Measurements from ENCODE around the gene ADRB1. TPM values are rescaled to one million over a fixed set of nuclear protein-coding genes. Genes with fewer than 3 reads are reported as not detected.

Gene ADRB1
- total RNA-seq, 4 donors from 2014 or later: 4.2 to 25.3 (median 12.3) TPM

DNA sequence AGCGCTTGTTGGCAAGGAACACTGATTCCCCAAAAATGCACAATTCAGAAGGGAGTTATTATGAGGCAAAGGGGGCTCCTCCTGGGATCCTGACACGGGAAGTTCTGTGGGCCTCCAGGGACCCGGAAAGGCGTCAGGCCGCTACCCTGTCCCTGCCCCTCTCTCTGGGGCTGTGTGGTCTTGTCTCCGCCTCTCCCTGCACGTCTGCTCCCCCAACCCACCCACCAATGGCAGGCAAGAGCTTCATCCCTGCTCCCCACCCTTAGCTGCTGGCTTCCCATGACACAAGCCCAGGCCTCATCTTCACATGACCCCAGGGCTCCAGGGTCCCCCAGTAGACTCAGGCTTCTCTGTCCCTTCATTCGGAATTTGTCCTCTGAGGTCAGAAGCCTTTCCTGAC, 31.0 kb upstream of the ADRB1 start:
- Histone ChIP-seq H3K27ac (replicated peaks in 1 of 4) (no peak overlapping the region), H3K4me3 (no peak overlapping the region), H3K36me3 (no peaks in the 10 kb centered on the region), H3K4me1 (no peaks in the 10 kb centered on the region), H3K27me3 (no peaks in the 10 kb centered on the region), H3K9me3 (no peaks in the 10 kb centered on the region)
- DNase-seq (ENCODE audit: extremely low spot score): peak; percentile 31
- TF ChIP-seq POLR2A (IDR thresholded peaks at IDR 0.05; ENCODE audit: low read depth): no peak
- TF ChIP-seq, protein P1, sequence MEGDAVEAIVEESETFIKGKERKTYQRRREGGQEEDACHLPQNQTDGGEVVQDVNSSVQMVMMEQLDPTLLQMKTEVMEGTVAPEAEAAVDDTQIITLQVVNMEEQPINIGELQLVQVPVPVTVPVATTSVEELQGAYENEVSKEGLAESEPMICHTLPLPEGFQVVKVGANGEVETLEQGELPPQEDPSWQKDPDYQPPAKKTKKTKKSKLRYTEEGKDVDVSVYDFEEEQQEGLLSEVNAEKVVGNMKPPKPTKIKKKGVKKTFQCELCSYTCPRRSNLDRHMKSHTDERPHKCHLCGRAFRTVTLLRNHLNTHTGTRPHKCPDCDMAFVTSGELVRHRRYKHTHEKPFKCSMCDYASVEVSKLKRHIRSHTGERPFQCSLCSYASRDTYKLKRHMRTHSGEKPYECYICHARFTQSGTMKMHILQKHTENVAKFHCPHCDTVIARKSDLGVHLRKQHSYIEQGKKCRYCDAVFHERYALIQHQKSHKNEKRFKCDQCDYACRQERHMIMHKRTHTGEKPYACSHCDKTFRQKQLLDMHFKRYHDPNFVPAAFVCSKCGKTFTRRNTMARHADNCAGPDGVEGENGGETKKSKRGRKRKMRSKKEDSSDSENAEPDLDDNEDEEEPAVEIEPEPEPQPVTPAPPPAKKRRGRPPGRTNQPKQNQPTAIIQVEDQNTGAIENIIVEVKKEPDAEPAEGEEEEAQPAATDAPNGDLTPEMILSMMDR (IDR thresholded peaks at IDR 0.05): no peak
- no peak for TF ChIP-seq EP300 (IDR thresholded peaks at IDR 0.05)
- no peak for TF ChIP-seq POLR2AphosphoS5 (IDR thresholded peaks at IDR 0.05)
- 88% methylated on average over 1 of the region's 8 CpGs for WGBS
- intact Hi-C loops (cut with DNase I): no loop called here

DNA sequence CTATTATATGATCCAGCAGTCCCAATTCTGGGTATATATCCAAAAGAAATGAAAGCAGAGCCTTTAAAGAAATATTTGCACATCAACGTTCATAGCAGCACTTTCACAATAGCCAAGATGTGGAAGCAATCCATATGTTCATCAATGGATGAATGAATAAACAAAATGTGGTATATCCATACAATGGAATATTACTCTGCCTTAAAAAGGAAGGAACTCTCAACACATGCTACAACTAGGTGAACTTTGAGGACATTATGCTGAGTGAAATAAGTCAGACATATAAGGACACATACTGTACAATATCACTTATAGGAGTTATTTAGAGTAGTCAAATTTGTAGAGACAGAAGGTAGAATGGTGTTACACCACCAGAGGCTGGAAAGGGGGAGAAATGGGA, 28.0 kb upstream of the ADRB1 start:
- H3K27ac ChIP-seq (replicated peaks in 1 of 4): no peak overlapping the region
- H3K9me3 ChIP-seq: no peaks in the 10 kb centered on the region
- no peaks in the 10 kb centered on the region for H3K36me3 ChIP-seq
- H3K4me3 ChIP-seq: no peak overlapping the region
- 0% methylated on average over 1 of the region's 1 CpG for WGBS
- TF ChIP-seq POLR2AphosphoS5 (IDR thresholded peaks at IDR 0.05) (no peak), EP300 (IDR thresholded peaks at IDR 0.05) (no peak), POLR2A (IDR thresholded peaks at IDR 0.05; ENCODE audit: low read depth) (no peak)
- TF ChIP-seq, protein P1 (IDR thresholded peaks at IDR 0.05): no peak
- peak; percentile 7 for DNase-seq (ENCODE audit: extremely low spot score)
- intact Hi-C loops (cut with DNase I): no loop called here
- H3K27me3 ChIP-seq: no peaks in the 10 kb centered on the region
- H3K4me1 ChIP-seq: no peaks in the 10 kb centered on the region

DNA sequence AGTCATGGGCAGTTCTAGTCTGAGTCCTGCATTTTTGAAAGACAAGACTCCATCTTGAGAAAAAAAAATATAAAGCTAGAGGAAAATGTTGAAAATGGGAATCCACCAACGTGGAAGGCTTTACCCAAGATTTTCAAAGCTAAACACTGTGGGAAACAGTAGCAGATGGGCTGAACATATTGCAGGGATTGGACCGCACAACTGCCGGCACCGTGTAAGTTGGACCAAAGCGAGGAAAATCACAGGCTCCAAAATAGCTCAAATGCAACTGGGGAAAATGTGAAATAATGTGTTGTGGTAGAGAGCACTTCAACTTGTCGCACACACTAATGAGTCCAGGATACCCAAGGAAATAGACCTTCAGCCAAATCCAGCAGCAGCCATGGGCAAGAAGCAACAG, 26.4 kb upstream of the ADRB1 start:
- peak; percentile 45 for DNase-seq (ENCODE audit: extremely low spot score)
- no peak overlapping the region for H3K4me3 ChIP-seq
- TF ChIP-seq, protein P1 (IDR thresholded peaks at IDR 0.05): no peak
- TF ChIP-seq POLR2A (IDR thresholded peaks at IDR 0.05; ENCODE audit: low read depth) (no peak), EP300 (IDR thresholded peaks at IDR 0.05) (no peak), POLR2AphosphoS5 (IDR thresholded peaks at IDR 0.05) (no peak)
- 74% methylated on average over 6 of the region's 6 CpGs for WGBS
- H3K9me3 ChIP-seq: no peaks in the 10 kb centered on the region
- H3K36me3 ChIP-seq: no peaks in the 10 kb centered on the region
- intact Hi-C loops (cut with DNase I): no loop called here
- peaks cover 0 to 13% (median 9%) of the 10 kb centered on the region in 4 donors for H3K4me1 ChIP-seq
- no peaks in the 10 kb centered on the region for H3K27me3 ChIP-seq
- no peak overlapping the region for H3K27ac ChIP-seq (replicated peaks in 1 of 4)

DNA sequence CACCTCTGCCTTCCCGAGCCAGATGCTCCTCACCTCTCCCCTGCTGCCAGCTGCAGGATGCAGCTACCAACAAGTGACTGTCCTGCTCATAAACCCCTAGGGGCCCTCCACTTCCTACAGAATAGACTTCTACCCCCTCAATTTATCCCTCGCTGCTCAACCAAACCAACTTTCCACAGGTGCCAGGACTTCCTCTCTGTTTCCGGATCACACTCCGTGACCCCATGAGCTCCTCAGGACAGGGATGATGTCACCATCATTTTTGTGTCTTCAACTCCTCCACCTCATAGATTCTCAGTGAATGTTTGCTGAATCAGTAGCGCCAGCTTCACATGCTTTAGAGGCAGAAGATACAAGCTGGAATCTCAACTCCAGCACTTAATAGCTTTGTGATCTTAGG, 25.8 kb upstream of the ADRB1 start:
- intact Hi-C loops (cut with DNase I): no loop called here
- TF ChIP-seq EP300 (IDR thresholded peaks at IDR 0.05): no peak
- no peak for TF ChIP-seq POLR2AphosphoS5 (IDR thresholded peaks at IDR 0.05)
- no peak for TF ChIP-seq POLR2A (IDR thresholded peaks at IDR 0.05; ENCODE audit: low read depth)
- TF ChIP-seq, protein P1 (IDR thresholded peaks at IDR 0.05): no peak
- 45% methylated on average over 5 of the region's 5 CpGs for WGBS

DNA sequence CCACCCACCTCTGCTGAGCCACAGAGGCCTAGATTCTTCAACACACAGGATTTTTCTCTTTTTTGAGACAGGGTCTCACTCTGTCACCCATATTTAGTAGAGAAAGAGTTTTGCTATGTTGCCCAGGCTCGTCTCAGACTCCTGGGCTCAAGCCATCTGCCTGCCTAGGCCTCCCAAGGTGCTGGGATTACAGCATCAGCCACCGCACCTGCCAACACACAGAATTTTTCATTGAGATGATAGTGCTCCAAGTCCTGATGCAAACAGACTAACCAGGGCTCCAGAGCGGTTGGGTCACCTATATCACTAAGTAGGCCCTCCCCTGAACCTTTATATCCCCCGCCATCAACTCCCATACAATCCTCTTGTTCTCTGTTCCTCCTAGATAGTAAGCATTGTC, 24.4 kb upstream of the ADRB1 start:
- no peaks in the 10 kb centered on the region for H3K9me3 ChIP-seq
- H3K36me3 ChIP-seq: no peaks in the 10 kb centered on the region
- intact Hi-C loops (cut with DNase I): no loop called here
- H3K4me3 ChIP-seq: no peak overlapping the region
- no peak overlapping the region for H3K27ac ChIP-seq (replicated peaks in 1 of 4)
- no peaks in the 10 kb centered on the region for H3K27me3 ChIP-seq
- peaks cover 0 to 19% (median 12%) of the 10 kb centered on the region in 4 donors for H3K4me1 ChIP-seq
- no peak for TF ChIP-seq POLR2A (IDR thresholded peaks at IDR 0.05; ENCODE audit: low read depth)
- TF ChIP-seq, protein P1 (IDR thresholded peaks at IDR 0.05): no peak
- TF ChIP-seq EP300 (IDR thresholded peaks at IDR 0.05): no peak
- TF ChIP-seq POLR2AphosphoS5 (IDR thresholded peaks at IDR 0.05): no peak
- DNase-seq (ENCODE audit: extremely low spot score): no peak
- 94% methylated on average over 4 of the region's 4 CpGs for WGBS

More for the DNA sequence above, 25.8 kb upstream of the ADRB1 start:
- Histone ChIP-seq H3K27me3 (no peaks in the 10 kb centered on the region), H3K36me3 (no peaks in the 10 kb centered on the region), H3K4me3 (no peak overlapping the region), H3K9me3 (no peaks in the 10 kb centered on the region), H3K27ac (replicated peaks in 1 of 4) (no peak overlapping the region), H3K4me1 (peaks cover 0 to 16% (median 12%) of the 10 kb centered on the region in 4 donors)
- no peak for DNase-seq (ENCODE audit: extremely low spot score)
